Lower leg skin (tissue), 3 donors: ENCODE measurements around the gene ZNF562.

Source experiments
- POLR2A ChIP-seq, 2 donors: fragments of 450-650 bp; IDR thresholded peaks; one replicate each; pipeline ENCODE4 v1.6.1; 2016 to 2017; ENCODE audit warnings: antibody characterized with exemption in 2 of 2, mild to moderate bottlenecking in 1 of 2, moderate library complexity in 1 of 2
- TF ChIP-seq, protein P1 (sequence below), 3 donors: fragments of 450-650 bp; IDR thresholded peaks; one replicate each; pipeline ENCODE4 v1.5.1; 2016; ENCODE audit warnings: antibody characterized with exemption in 3 of 3, mild to moderate bottlenecking in 3 of 3, moderate library complexity in 2 of 3

DNA sequence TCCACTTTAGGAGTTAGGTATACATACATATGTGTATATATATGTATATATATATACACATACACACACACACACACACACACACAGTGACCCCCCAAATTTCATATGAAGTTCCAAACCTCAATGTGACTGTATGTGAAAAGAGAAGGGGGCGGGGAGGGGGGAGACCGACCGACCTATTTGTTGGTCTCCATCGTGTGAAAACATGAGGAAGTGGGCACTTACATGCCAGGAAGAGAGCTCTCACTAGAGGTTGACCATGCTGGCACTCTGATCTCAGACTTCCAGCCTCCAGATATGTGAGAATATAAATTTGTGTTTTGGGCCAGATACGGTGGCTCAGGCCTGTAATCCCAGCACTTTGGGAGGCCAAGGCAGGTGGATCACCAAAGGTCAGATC lies 24.6 kb downstream of the ZNF562 start:
- TF ChIP-seq, protein P1, sequence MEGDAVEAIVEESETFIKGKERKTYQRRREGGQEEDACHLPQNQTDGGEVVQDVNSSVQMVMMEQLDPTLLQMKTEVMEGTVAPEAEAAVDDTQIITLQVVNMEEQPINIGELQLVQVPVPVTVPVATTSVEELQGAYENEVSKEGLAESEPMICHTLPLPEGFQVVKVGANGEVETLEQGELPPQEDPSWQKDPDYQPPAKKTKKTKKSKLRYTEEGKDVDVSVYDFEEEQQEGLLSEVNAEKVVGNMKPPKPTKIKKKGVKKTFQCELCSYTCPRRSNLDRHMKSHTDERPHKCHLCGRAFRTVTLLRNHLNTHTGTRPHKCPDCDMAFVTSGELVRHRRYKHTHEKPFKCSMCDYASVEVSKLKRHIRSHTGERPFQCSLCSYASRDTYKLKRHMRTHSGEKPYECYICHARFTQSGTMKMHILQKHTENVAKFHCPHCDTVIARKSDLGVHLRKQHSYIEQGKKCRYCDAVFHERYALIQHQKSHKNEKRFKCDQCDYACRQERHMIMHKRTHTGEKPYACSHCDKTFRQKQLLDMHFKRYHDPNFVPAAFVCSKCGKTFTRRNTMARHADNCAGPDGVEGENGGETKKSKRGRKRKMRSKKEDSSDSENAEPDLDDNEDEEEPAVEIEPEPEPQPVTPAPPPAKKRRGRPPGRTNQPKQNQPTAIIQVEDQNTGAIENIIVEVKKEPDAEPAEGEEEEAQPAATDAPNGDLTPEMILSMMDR (IDR thresholded peaks at IDR 0.05), result no peak
- no peak for TF ChIP-seq POLR2A (IDR thresholded peaks at IDR 0.05)
